GM21723 (cell line): ENCODE results near the gene UVRAG.

Experiments used
- ATAC-seq: cut with Tn5 transposase; IDR thresholded peaks from one replicate; pipeline ENCODE4 v1.9.1; 2021; ENCODE audit warnings: mild to moderate bottlenecking, moderate library complexity; ENCODE audit not compliant: unreplicated experiment

The UVRAG gene

GRCh38 chr11:75802913-75803820, 11.8 kb upstream of the UVRAG start:
- peak; percentile 71 for ATAC-seq

DNA sequence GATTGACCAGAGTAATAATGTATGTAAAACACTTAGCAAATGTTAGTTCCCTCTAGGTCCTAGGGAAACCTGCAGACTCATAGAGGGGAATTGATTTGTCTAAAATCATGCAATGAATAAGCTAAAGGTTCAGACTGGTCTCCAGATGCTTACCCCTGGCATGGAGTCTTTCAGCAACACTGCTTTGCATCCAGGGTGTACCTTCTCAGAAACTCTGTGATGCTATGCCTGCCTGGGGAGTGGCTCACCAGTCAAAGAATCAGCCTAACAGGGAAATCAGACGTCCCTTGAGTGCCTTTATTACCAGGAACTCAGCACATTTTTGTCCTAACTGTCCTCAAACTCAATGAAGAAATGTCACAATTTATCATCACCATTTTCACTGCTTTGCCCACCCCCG, 5.9 kb upstream of the UVRAG start:
- ATAC-seq = no peak

DNA sequence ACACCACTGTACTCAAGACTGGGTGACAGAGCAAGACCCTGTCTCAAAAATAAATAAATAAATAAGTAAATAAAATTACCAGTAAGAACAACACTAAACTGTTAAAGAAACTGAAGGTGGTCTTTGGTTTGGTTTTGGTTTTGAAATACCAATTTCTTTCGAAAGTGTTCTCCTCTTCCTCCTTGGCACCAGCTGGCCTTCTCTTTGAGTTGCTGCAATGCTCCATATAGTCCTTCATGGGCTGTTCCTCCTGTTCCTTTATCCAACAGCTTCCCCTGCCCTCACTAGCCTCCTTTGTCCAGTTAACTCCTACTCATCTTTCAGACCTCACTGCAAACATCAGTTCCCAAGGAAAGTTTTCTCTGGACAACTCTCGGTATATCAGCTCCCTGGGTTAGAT, 5.0 kb upstream of the UVRAG start:
- no peak for ATAC-seq

GRCh38 chr11:75810637-75811390, 4.2 kb upstream of the UVRAG start:
- ATAC-seq = no peak

GRCh38 chr11:75811485-75811884, 3.5 kb upstream of the UVRAG start:
- no peak for ATAC-seq

- no peak for ATAC-seq
These were observed 2.4 kb upstream of the UVRAG start for GRCh38 chr11:75812542-75813040.

GRCh38 chr11:75813124-75813523, 1.9 kb upstream of the UVRAG start:
- ATAC-seq = no peak

- no peak for ATAC-seq
These were observed 1.4 kb upstream of the UVRAG start for GRCh38 chr11:75813622-75814039.

- ATAC-seq = peak; percentile 29
These were observed 690 bp upstream of the UVRAG start for GRCh38 chr11:75814363-75814676.

GRCh38 chr11:75815345-75816168, 547 bp downstream of the UVRAG start:
- ATAC-seq = peak; percentile 26

- no peak for ATAC-seq
These were observed 1.7 kb downstream of the UVRAG start for GRCh38 chr11:75816561-75817239.

GRCh38 chr11:75820645-75821044, 5.6 kb downstream of the UVRAG start:
- ATAC-seq = no peak

DNA sequence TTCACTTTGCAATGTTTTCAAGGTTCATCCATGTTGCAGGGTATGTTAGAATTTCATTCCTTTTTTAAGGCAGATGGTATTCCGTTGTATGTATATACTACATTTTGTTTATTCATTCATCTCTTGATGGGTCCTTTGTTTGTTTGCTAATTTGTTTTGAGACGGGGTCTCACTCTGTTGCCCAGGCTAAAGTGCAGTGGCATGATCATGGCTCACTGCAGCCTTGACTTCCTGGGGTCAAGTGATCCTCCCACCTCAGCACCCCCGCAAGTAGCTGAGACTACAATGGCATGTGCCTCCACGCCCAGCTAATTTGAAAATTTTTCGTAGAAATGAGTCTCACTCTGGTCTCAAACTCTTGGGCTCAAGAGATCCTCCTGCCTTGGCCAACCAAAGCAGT, 6.2 kb downstream of the UVRAG start:
- no peak for ATAC-seq

- ATAC-seq = no peak
These were observed 7.5 kb downstream of the UVRAG start for GRCh38 chr11:75822541-75822940.

DNA sequence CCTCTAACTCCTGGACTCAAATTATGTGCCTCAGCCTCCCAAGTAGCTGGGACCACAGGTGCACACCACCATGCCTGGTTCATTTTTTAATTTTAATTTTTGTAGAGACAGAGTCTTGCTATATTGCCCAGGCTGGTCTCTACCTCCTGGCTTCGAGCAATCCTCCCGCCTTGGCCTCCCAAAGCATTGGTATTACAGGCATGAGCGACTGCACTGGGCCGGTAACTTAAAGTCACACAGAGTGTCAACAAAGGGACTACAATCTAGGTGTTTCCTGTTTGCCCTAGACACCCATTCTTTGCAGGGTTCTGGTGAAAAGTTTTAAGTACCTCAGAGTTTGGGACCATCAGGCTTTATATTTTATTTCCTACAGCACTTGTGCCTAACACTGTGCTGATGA, 8.4 kb downstream of the UVRAG start:
- no peak for ATAC-seq

DNA sequence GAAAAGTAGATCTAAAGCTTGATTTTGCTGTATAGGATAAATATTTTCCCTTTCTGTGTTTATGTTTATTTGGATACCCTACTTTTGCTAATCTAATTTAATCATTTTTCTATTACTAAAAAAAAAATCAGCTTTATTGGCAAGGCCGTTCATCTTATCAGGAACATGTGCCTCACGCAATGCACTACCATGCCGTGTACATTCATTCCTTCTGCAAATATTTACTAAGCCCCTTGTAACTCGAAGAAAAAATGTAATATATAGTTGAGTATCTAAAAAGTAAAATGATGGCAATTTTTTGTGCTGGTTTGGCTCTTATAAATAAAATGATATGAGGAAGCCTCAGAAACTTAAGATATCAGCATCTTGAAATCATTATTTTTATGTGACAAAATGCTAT, 8.9 kb downstream of the UVRAG start:
- ATAC-seq = no peak

- no peak for ATAC-seq
These were observed 11.6 kb downstream of the UVRAG start for GRCh38 chr11:75826461-75827230.

- ATAC-seq = no peak
These were observed 12.6 kb downstream of the UVRAG start for GRCh38 chr11:75827562-75827961.

DNA sequence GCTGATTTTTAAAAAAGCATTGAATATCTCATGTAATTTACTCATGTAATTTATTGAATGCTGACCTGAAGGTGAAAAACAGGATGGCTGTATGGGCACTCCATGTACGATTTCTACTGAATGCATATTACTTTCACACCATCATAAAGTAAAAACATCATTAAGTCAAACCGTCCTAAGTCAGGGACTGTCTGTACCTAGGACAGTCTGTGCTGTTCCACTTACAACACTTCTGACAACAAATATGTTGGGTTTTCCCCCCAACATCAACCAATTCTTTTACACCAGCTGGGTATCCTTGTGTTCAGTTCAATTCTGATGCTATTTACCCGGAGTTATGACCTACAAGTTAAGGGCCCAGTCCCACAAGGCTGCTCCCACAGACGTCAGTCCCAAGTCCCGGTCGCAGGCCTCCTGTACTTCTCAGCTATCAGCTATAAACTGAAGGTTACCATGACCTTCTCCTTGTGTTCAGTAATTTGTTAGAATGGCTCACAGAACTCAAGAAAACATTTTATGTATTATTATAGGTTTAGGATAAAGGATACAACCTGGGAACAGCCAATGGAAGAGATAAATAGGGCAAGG, 17.0 kb downstream of the UVRAG start:
- no peak for ATAC-seq

- no peak for ATAC-seq
These were observed 19.7 kb downstream of the UVRAG start for GRCh38 chr11:75834728-75835127.
